SU-DHL-6 (cell line): ENCODE data around the gene CSNK1D.

Source experiments
- H2AFZ ChIP-seq: fragments of 200-600 bp; sonication (generic); 2 replicates; pipeline ENCODE4 v1.6.1; 2014; ENCODE audit warnings: low read depth, mild to moderate bottlenecking, moderate library complexity, mixed read lengths, antibody characterized with exemption, low read length; ENCODE audit not compliant: severe bottlenecking
- H3F3A ChIP-seq: fragments of 200-600 bp; shearing (Covaris generic); 2 replicates; pipeline ENCODE4 v1.6.0; 2016; ENCODE audit warnings: antibody characterized with exemption, mild to moderate bottlenecking; ENCODE audit not compliant: insufficient read depth
- H3K27ac ChIP-seq: fragments of 200-600 bp; sonication (generic); 2 replicates; pipeline ENCODE4 v1.5.1; 2016; ENCODE audit warnings: low read depth, mild to moderate bottlenecking, low read length, moderate library complexity, mixed read lengths
- H3K27me3 ChIP-seq: fragments of 200-600 bp; sonication (generic), shearing (Covaris generic); 2 replicates; pipeline ENCODE4 v1.6.0; 2014; ENCODE audit warnings: mild to moderate bottlenecking, low read length
- H3K36me3 ChIP-seq: fragments of 200-600 bp; sonication (generic); 2 replicates; pipeline ENCODE4 v1.6.1; 2014; ENCODE audit warnings: mild to moderate bottlenecking, low read length, mixed read lengths
- H3K4me2 ChIP-seq: fragments of 300-600, 200-600 bp; shearing (Covaris generic), sonication (generic); 2 replicates; pipeline ENCODE4 v1.6.0; 2014; ENCODE audit warnings: low read length, low read depth, mild to moderate bottlenecking; ENCODE audit not compliant: poor library complexity, severe bottlenecking
- H3K4me3 ChIP-seq: fragments of 200-600 bp; sonication (generic); 2 replicates; pipeline ENCODE4 v1.5.1; 2014; ENCODE audit warnings: antibody characterized with exemption, low read length, mild to moderate bottlenecking, mixed read lengths; ENCODE audit not compliant: insufficient read depth, poor library complexity, severe bottlenecking
- H3K79me2 ChIP-seq: fragments of 200-600 bp; sonication (generic); 2 replicates; pipeline ENCODE4 v1.6.1; 2014; ENCODE audit warnings: mild to moderate bottlenecking, low read length, moderate library complexity; ENCODE audit not compliant: insufficient read depth
- H3K9ac ChIP-seq: fragments of 200-600 bp; sonication (generic); 2 replicates; pipeline ENCODE4 v1.7.0; 2014; ENCODE audit warnings: mild to moderate bottlenecking, low read length
- H3K9me2 ChIP-seq: fragments of 200-600 bp; sonication (generic); replicated peaks from 2 replicates; pipeline ENCODE4 v1.6.1; 2014; ENCODE audit warnings: low read length; ENCODE audit not compliant: insufficient read depth
- H3K9me3 ChIP-seq: fragments of 200-600 bp; sonication (generic); 2 replicates; pipeline ENCODE4 v1.6.1; 2014; ENCODE audit warnings: low read length, mixed read lengths; ENCODE audit not compliant: insufficient read depth
- H4K20me1 ChIP-seq: fragments of 200-600 bp; sonication (generic); 2 replicates; pipeline ENCODE4 v1.6.1; 2014; ENCODE audit warnings: low read depth, mild to moderate bottlenecking, antibody characterized with exemption, low read length, moderate library complexity, mixed read lengths
- CTCF ChIP-seq: fragments of 200-600 bp; sonication (generic); IDR thresholded peaks from one replicate; pipeline ENCODE4 v1.5.1; 2017; ENCODE audit warnings: antibody characterized with exemption, mild to moderate bottlenecking, low read length, moderate library complexity; ENCODE audit not compliant: insufficient read depth, poor library complexity, severe bottlenecking
- EZH2phosphoT487 ChIP-seq: fragments of 200-600 bp; sonication (generic), shearing (Covaris generic); conservative IDR thresholded peaks from 2 replicates; pipeline ENCODE4 v1.6.1; 2018; ENCODE audit warnings: mild to moderate bottlenecking, antibody characterized with exemption, low read length, moderate library complexity, mixed read lengths

Gene CSNK1D

GRCh38 chr17:82273327-82274133, at the start of gene CSNK1D:
Gene CSNK1D, minus strand, starts transcription at chr17:82273700. Its CDS starts 319 bp downstream, at chr17:82273381.
- Histone ChIP-seq H3K27me3 (no peaks in the 10 kb centered on the region), H3K9ac (peak within 1 kb of the TSS; percentile 98), H3K4me2 (peak within 1 kb of the TSS; percentile 65), H3K79me2 (peaks cover 44% of the 10 kb centered on the region), H3K27ac (peak within 1 kb of the TSS; percentile 84), H3K9me3 (no peaks in the 10 kb centered on the region), H3K36me3 (peaks cover 5% of the 10 kb centered on the region; the same call in 1 of the 2 replicates), H2AFZ (peak within 1 kb of the TSS; percentile 93), H4K20me1 (peaks cover 18% of the 10 kb centered on the region), H3K9me2 (no peaks in the 10 kb centered on the region), H3K4me3 (peak within 1 kb of the TSS; percentile 95), H3F3A (peaks cover 3% of the 10 kb centered on the region; the same call in 1 of the 2 replicates)
- TF ChIP-seq CTCF: no peak
- no peak for TF ChIP-seq EZH2phosphoT487

GRCh38 chr17:82322526-82323453, 49.3 kb upstream of the CSNK1D start:
- no peaks in the 10 kb centered on the region for H3K27me3 ChIP-seq
- no peak for TF ChIP-seq CTCF
- TF ChIP-seq EZH2phosphoT487: no peak

GRCh38 chr17:82321947-82322466, 48.5 kb upstream of the CSNK1D start:
- no peaks in the 10 kb centered on the region for H3K27me3 ChIP-seq
- H3K4me3 ChIP-seq: no peak overlapping the region
- no peak overlapping the region for H3K4me2 ChIP-seq

More at GRCh38 chr17:82322526-82323453, 49.3 kb upstream of the CSNK1D start:
- no peaks in the 10 kb centered on the region for H3K79me2 ChIP-seq
- no peaks in the 10 kb centered on the region for H3K36me3 ChIP-seq
- no peak overlapping the region for H3K9ac ChIP-seq
- H3K4me3 ChIP-seq: no peak overlapping the region
- no peak overlapping the region for H3K27ac ChIP-seq
- H3K9me2 ChIP-seq: no peaks in the 10 kb centered on the region
- H2AFZ ChIP-seq: no peak overlapping the region
- no peak overlapping the region for H3K4me2 ChIP-seq
- no peaks in the 10 kb centered on the region for H3F3A ChIP-seq
- no peaks in the 10 kb centered on the region for H4K20me1 ChIP-seq
- no peaks in the 10 kb centered on the region for H3K9me3 ChIP-seq

More at GRCh38 chr17:82321947-82322466, 48.5 kb upstream of the CSNK1D start:
- Histone ChIP-seq H2AFZ (no peak overlapping the region), H3K9me3 (no peaks in the 10 kb centered on the region), H3K9ac (no peak overlapping the region), H3K27ac (no peak overlapping the region), H3K9me2 (no peaks in the 10 kb centered on the region), H3F3A (no peaks in the 10 kb centered on the region), H4K20me1 (no peaks in the 10 kb centered on the region), H3K79me2 (no peaks in the 10 kb centered on the region), H3K36me3 (no peaks in the 10 kb centered on the region)
- TF ChIP-seq EZH2phosphoT487: no peak
- TF ChIP-seq CTCF: no peak
